Activated CD4-positive, alpha-beta T cell treated with anti-CD3 and anti-CD28 coated beads, Interleukin-2, amount 50 U/mL, for 48 hours (primary cell): Measurements from ENCODE around the gene ZMAT5.
"Not testable (repeated sequence)": the region's sequence is repeated elsewhere in the genome, so short reads cannot be mapped to it uniquely, and the experiment has no call there.

Experiments
- DNase-seq, 2 experiments: peaks; one replicate each; pipeline ENCODE4 v3.0.0-alpha.2; 2020

Gene ZMAT5

GRCh38 chr22:29784451-29785361 lies 17.9 kb upstream of the ZMAT5 start:
- DNase-seq, result no peak

- no peak for DNase-seq
Measured at GRCh38 chr22:29782061-29782845, 15.4 kb upstream of the ZMAT5 start.

- no peak for DNase-seq
Measured at GRCh38 chr22:29780748-29781676, 14.2 kb upstream of the ZMAT5 start.

GRCh38 chr22:29780220-29780619 lies 13.4 kb upstream of the ZMAT5 start:
- DNase-seq, result no peak

GRCh38 chr22:29773233-29773632 lies 6.4 kb upstream of the ZMAT5 start:
- DNase-seq, result no peak

- DNase-seq, result no peak
Measured at GRCh38 chr22:29772170-29772641, 5.4 kb upstream of the ZMAT5 start.

GRCh38 chr22:29769723-29770321 lies 3.0 kb upstream of the ZMAT5 start:
- no peak for DNase-seq

GRCh38 chr22:29768052-29768693 lies 1.4 kb upstream of the ZMAT5 start:
- no peak for DNase-seq

GRCh38 chr22:29767171-29768051 lies 604 bp upstream of the ZMAT5 start, which contains the start of gene UQCR10:
Gene UQCR10 (plus strand): TSS chr22:29767369. CDS start chr22:29767399, 30 bp downstream.
- DNase-seq, result peak; percentile 92 to 93

- peak; percentile 20 to 34 for DNase-seq
Measured at GRCh38 chr22:29765905-29766631, 739 bp downstream of the ZMAT5 start.

GRCh38 chr22:29762263-29762662 lies 4.5 kb downstream of the ZMAT5 start:
- DNase-seq, result no peak

GRCh38 chr22:29758959-29759358 lies 7.8 kb downstream of the ZMAT5 start:
- DNase-seq, result no peak

- DNase-seq, result no peak
Measured at GRCh38 chr22:29758068-29758622, 8.7 kb downstream of the ZMAT5 start.

- no peak for DNase-seq
Measured at GRCh38 chr22:29757096-29757495, 9.7 kb downstream of the ZMAT5 start.

- no peak for DNase-seq
Measured at GRCh38 chr22:29756341-29756740, 10.5 kb downstream of the ZMAT5 start.

- DNase-seq, result no peak
Measured at GRCh38 chr22:29755889-29756288, 10.9 kb downstream of the ZMAT5 start.

- DNase-seq, result not testable (repeated sequence)
Measured at GRCh38 chr22:29754658-29755395, 12.0 kb downstream of the ZMAT5 start.

- no peak for DNase-seq
Measured at GRCh38 chr22:29753808-29754657, 12.8 kb downstream of the ZMAT5 start.
